GM19468 (cell line): ENCODE data around the gene SYNDIG1.

ENCODE experiments used
- ATAC-seq: cut with Tn5 transposase; IDR thresholded peaks from one replicate; pipeline ENCODE4 v1.9.1; 2021; ENCODE audit warnings: mild to moderate bottlenecking, moderate library complexity, moderate number of reproducible peaks; ENCODE audit not compliant: unreplicated experiment; ENCODE audit errors: extremely low read depth

SYNDIG1 gene

DNA sequence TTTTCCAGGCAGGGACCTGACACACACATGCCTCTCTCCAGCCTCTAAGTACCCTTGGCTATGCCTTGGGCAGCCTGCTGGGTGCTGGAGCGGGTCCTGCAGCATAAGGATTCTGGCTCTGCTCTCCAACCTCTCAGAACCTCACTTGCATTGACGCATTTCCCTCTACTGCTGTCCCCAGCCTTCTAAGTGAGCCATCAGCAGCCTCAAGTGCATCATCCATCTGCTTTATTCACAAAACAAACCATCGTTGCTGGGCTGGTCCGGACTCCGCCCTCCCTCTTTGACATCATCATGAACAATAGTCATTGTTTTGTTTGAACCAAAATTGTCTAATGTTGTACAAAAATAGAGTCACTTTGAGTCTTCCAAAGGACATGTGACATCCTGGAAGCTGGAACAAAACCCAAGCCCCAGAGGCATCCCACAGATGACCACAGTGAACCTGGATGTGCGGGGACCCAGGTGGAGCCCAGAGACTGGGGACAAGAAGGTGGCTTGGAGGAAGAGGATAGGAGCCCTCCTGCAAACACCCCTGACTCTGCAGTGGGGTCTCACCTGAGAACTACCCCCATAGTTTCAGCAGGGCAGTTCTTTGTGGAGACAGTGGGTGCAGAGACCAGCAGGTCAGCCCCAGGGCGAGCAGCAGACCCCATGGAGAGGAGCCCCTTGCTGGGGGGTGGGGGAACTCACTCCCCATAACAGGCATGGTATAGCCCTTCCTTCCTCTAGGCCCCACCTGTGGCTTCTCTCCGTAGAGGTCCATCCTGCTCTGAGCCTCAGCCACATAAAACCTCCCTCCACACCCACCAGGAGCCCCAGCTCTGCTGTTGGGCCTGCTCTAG lies 230.1 kb downstream of the SYNDIG1 start:
- ATAC-seq, result no peak

DNA sequence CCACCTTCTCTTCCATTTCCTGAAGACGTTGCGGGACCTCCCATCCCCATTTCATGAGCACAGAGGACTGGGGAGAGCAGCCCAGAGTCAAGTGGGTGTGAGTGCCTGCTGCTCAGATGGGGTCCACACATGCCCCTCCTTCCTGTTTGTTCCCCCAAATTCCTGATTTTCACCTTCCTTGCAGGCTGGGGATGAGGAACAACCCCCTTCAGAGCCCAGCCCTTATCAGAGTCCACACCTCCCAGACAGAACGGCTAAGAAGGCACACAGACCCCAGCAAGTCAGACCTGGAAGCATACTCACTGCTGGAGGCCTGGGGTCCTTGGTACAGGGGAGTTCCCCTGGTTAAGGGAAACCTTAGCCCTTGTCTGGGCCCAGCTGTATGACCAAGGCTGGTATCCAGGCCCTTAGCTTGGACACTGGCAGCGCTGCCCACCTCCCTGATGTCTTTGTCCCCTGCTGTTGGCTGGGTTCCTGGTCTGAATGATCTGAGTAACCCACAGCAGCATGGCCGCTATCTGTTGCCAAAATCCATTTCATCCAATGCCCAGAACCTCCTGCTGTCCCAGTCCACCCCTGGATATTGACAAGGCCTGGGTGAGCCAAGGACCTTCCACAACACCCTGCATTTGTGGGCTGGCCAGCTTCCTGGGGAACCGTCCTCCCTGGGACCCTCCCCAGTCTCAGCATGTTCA lies 230.9 kb downstream of the SYNDIG1 start:
- no peak for ATAC-seq

DNA sequence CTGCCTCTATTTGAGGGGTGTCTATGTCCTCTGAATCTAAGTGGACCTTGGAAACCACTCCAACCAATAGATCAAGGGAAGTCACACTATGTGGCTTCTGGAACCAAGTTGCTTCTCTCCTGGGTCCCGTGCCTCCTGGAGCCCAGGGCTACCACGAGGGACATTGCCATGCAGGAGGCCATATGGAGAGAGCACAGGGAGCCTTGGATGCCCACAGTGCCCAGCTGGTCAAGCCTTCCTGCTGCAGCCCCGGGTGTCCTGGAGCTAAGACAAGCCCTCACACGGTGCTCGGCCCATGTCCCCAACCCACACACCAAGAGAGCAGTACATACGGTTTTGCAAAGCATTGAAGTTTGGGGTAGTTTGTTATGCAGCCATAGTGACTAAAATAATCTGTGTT lies 231.6 kb downstream of the SYNDIG1 start:
- ATAC-seq, result no peak

DNA sequence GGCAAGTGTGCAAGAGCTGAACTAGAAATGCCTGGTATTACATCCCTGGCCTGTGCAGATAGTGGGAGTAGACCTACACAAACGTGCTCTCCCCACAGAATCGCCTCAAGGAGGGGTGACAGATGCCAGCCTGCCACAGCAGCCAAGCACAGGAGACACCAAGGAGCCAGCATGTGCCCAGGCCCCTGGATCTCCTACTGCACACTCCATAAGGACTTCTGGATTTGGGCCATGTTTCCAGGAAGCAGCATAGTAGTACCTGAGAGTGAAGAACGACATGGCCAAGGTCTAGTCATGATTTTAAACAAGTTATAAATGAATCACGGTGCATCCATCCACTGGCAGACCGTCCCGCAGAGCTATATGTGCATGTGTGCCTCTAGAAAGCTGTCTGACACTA lies 232.2 kb downstream of the SYNDIG1 start:
- ATAC-seq, result no peak

DNA sequence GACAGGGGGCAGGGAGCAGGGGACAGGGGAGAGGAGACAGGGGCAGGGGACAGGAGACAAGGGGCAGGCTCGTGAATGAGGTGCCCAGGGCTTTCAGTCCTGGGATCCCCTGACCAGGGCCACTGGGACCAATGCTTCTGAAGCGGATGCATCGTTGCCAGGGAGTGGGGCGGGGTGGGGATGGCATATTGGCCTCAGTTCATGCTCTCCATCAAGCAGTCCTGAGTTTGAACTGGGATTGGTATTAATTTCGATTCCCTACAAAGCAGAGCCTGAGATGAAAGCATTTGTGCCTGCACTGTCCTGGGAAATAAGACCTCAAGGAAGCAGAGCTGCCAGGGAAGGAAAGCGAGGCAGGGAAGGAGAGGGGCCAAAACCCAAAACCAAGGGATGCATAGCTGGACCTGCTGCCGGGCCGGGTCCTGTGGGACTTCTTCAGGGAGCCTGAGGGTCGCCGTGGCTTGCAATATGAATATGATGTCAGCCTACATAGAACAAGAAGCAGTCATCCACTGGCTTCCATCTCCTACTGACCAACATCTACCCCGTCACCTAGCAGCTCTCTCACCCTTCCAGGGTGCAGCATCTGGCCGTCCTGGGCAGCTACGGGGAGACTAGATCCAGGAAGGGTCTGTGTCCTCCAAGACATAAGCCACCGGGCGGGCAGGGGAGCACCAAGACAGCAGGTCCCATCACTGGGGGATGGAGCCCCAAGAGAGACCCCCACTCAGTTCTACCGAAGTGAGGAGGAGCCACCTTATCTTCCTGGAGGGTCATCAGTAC lies 233.3 kb downstream of the SYNDIG1 start:
- ATAC-seq, result no peak

DNA sequence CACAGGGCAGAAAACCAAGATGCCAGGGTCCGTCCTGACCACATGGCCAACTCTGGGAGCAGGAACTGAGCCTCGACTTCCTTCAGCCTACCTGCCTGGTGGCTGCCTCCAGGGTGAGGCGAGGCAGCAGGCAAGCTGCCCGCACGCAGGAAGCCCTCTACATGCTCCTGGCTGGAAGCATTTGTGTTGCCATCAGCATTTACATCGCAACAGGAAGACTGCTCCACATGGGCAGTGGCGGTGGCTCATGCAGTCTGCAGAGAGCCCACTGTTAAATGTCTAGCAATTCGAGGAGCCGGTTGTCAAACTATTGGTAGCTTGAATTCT lies 233.8 kb downstream of the SYNDIG1 start:
- no peak for ATAC-seq

DNA sequence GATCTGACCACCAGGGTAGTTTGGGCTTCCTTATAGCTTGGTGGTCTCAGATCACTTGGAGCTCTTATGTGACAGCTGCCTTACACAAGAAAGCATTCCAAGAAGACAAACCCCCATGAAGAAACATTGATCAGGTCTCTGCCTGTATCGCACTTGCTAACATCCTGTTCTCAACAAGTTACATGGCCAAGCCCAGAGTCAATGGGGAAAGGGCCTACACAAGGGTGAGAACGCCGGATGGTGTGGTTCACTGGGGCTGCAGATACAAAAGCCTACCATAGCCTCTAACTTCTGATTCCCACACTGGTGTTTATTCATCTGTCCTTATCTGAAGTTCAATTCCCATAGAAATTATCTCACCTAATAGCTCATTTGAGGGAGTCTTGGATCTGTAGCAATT lies 235.5 kb downstream of the SYNDIG1 start:
- ATAC-seq, result no peak

DNA sequence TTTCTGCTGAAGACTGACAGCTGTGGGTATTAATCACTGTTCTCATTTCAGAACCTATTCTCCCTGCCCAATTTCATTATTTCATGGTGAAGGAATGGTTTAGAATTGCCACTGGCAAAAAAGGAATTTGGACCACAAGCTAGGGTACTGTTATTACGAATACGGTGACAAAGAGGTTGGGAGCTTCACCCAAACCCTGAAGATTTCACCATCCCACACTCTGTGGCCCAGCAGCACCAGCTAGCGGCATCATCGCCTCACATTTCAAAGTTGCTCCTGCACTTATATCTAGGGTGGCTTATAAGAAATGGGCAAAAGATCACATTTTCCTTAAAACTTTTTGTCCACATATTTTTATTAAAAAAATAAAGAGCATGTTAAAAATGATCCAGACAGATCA lies 236.1 kb downstream of the SYNDIG1 start:
- no peak for ATAC-seq

DNA sequence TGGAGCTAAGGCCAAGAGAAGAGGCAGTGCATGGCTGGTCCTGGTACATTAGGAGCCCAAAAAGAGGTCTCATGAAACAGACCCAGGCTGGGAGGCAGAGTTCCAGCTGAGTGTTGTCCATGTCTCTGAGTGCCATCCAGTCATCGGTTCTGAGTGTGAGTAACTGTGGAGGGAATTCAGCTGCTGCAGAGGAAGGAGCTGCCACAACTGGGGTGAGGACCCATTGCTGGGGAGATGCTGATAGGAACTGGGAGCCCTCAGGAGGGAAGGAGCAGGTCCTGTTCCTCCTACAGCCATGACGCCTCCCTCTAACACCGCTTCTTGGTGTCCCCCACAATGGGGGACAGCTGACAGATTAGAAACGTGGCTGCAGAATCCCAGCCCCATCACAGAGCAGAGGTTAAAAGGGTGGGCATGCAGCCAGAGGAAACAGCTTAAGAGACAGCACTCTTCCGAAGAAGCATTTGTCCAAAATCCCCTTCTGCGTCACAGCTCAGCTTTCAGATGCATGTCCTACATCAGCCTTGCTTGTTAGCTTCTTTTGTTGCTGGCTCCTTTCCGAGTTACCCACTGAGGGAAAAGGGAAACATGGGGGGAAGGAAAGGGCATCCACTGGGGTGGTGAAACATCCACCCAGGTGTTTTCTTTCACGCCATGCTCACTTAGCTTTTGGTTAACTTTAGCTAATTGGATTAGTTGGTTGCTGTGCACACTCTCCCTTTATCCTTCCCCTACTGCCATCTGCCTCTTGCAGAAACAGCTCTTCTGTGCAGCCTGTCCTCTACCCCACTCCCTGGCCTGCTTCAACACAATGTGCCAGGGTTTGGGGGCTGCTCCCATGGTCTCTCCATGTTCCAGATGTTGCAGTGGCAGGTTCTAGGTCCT lies 239.2 kb downstream of the SYNDIG1 start:
- ATAC-seq, result no peak
